GM21737 (cell line): ENCODE results near the gene NAPA.

Experiments used
- ATAC-seq: cut with Tn5 transposase; IDR thresholded peaks from one replicate; pipeline ENCODE4 v1.9.1; 2021; ENCODE audit warnings: mild to moderate bottlenecking, moderate library complexity; ENCODE audit not compliant: unreplicated experiment

NAPA gene

GRCh38 chr19:47464675-47465419, 50.0 kb downstream of the NAPA start:
- no peak for ATAC-seq

GRCh38 chr19:47461876-47462275, 53.0 kb downstream of the NAPA start:
- no peak for ATAC-seq

GRCh38 chr19:47459477-47459876, 55.4 kb downstream of the NAPA start:
- ATAC-seq, result no peak

GRCh38 chr19:47458672-47459071, 56.2 kb downstream of the NAPA start:
- no peak for ATAC-seq

- no peak for ATAC-seq
These were observed 58.0 kb downstream of the NAPA start for GRCh38 chr19:47456721-47457474.

GRCh38 chr19:47450478-47450877, 64.4 kb downstream of the NAPA start:
- ATAC-seq, result no peak

GRCh38 chr19:47448360-47448727, 66.5 kb downstream of the NAPA start:
- ATAC-seq, result no peak

- no peak for ATAC-seq
These were observed 67.1 kb downstream of the NAPA start for GRCh38 chr19:47447470-47448359.

GRCh38 chr19:47446534-47447469, 68.1 kb downstream of the NAPA start:
- no peak for ATAC-seq

- no peak for ATAC-seq
These were observed 68.9 kb downstream of the NAPA start for GRCh38 chr19:47445937-47446402.

GRCh38 chr19:47445527-47445926, 69.3 kb downstream of the NAPA start:
- no peak for ATAC-seq

GRCh38 chr19:47444388-47444821, 70.5 kb downstream of the NAPA start:
- no peak for ATAC-seq

- no peak for ATAC-seq
These were observed 71.5 kb downstream of the NAPA start for GRCh38 chr19:47443331-47443730.

- ATAC-seq, result no peak
These were observed 76.1 kb downstream of the NAPA start for GRCh38 chr19:47438793-47439220.
